Keratinocyte (primary cell): ENCODE results near the gene MARVELD1.

Experiments
- CTCF ChIP-seq, 3 experiments: IDR thresholded peaks in 1 of 3; conservative IDR thresholded peaks in 1 of 3; optimal IDR thresholded peaks in 1 of 3; 2 replicates in 2 of 3; 3 replicates in 1 of 3; pipeline versions ENCODE3 to v1.5.1; 2011; ENCODE audit warnings: low read length in 3 of 3, mild to moderate bottlenecking in 3 of 3, moderate library complexity in 2 of 3, control low read depth in 1 of 3, inconsistent platforms in 1 of 3; ENCODE audit not compliant: insufficient read depth in 2 of 3; ENCODE audit errors: extremely low read depth in 1 of 3
- EZH2 ChIP-seq: IDR thresholded peaks from one replicate; pipeline ENCODE4 v1.6.1; 2012; ENCODE audit warnings: inconsistent platforms, mild to moderate bottlenecking, low read length, moderate library complexity

DNA sequence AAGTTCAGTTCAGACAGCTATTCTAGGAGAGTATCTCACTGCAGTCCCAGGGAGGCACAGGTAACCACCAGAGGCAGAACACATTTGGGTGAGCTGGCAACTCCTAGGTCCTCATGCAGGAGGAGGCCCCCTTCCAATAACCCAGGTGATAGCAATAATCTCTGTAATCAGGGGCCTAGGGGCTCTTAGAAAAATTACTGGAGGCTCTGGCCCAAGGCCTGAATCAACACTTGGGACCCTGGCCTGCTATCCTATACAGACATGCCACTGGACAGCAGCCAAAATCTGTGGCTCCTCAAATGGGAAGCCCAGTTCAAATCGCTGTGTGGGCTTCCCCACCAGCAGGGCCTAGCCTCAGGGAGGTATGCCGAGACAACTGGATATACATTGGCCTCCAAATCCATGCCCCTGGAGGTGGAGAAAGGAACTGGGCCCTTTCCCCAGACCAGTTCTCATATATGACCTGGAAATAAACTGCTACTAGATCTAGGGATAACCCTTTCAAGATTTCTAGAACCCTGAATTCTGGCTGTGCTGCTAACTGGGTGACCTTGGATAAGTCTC, 28.1 kb upstream of the MARVELD1 start:
- TF ChIP-seq CTCF (optimal IDR thresholded peaks at IDR 0.05 in 1 of 3, IDR thresholded peaks at IDR 0.05 in 1 of 3, conservative IDR thresholded peaks at IDR 0.05 in 1 of 3; ENCODE audit: extremely low read depth in 1 of 3, insufficient read depth in 2 of 3, low read length in 3 of 3) (peak in 2 of 3 experiments; percentile 13 to 63), EZH2 (no peak)
